ENCODE results near the gene SLC13A5. TPM values are rescaled to one million over a fixed set of nuclear protein-coding genes. Genes with fewer than 3 reads are reported as not detected.
A peak's percentile ranks its signal among the peaks of the same experiment; 100 is the strongest.

SLC13A5 gene
- polyA plus RNA-seq, 3 donors: not detected

- no peaks in the 10 kb centered on the region for H4K20me1 ChIP-seq (ENCODE audit: insufficient read depth, low read length)
- H3K36me3 ChIP-seq (replicated peaks in 1 of 2; ENCODE audit: control insufficient read depth in 1 of 2, insufficient read depth in 2 of 2, low read length in 2 of 2): no peaks in the 10 kb centered on the region
- H3K9me3 ChIP-seq (replicated peaks in 1 of 2; ENCODE audit: control insufficient read depth in 1 of 2, insufficient read depth in 1 of 2, low read length in 2 of 2): no peaks in the 10 kb centered on the region
- no peaks in the 10 kb centered on the region for H3K4me1 ChIP-seq (ENCODE audit: control insufficient read depth in 1 of 2, insufficient read depth in 2 of 2, low read length in 2 of 2)
- no peak overlapping the region for H3K27ac ChIP-seq (ENCODE audit: low read depth in 1 of 2, low read length in 2 of 2)
- Mint-ChIP-seq H3K27ac (no peak overlapping the region), H3K27me3 (ENCODE audit: low read depth in 3 of 3) (peaks cover 6 to 15% (median 9%) of the 10 kb centered on the region in 3 donors), H3K4me1 (no peaks in the 10 kb centered on the region), H3K4me3 (no peak overlapping the region), H3K9me3 (peaks cover 0 to 3% (median 1%) of the 10 kb centered on the region in 7 donors), H3K36me3 (no peaks in the 10 kb centered on the region)
- no peak overlapping the region for H3K4me3 ChIP-seq (replicated peaks in 1 of 3; ENCODE audit: low read depth in 2 of 3, low read length in 3 of 3)
- H3K9ac ChIP-seq (ENCODE audit: insufficient read depth, low read length, poor library complexity, severe bottlenecking): no peak overlapping the region
- H3K79me2 ChIP-seq (ENCODE audit: insufficient read depth, low read length): no peaks in the 10 kb centered on the region
- intact Hi-C loops (cut with micrococcal nuclease): no loop called here
- TF ChIP-seq CTCF (IDR thresholded peaks at IDR 0.05): no peak
- 78% methylated on average over 3 of the region's 4 CpGs for WGBS (ENCODE audit: insufficient coverage)
- no peak overlapping the region for H3K4me2 ChIP-seq (replicated peaks; ENCODE audit: extremely low read depth, low read length, poor library complexity, severe bottlenecking)
- H3K27me3 ChIP-seq (ENCODE audit: control insufficient read depth in 2 of 2, insufficient read depth in 2 of 2, low read length in 2 of 2): no peaks in the 10 kb centered on the region
- no peak for DNase-seq
- H2AFZ ChIP-seq (ENCODE audit: insufficient read depth, low read depth, low read length, poor library complexity, severe bottlenecking): no peak overlapping the region
Observed at GRCh38 chr17:6729531-6729930, 16.4 kb upstream of the SLC13A5 start.

- peak overlapping the region in 1 of 2 donors; percentile 30 for H3K4me3 Mint-ChIP-seq
- no peak overlapping the region for H3K27ac Mint-ChIP-seq
Observed at GRCh38 chr17:6724009-6724408, 10.8 kb upstream of the SLC13A5 start.

More at GRCh38 chr17:6724009-6724408, 10.8 kb upstream of the SLC13A5 start:
- intact Hi-C loops (cut with micrococcal nuclease): no loop called here
- no peaks in the 10 kb centered on the region for H3K79me2 ChIP-seq (ENCODE audit: insufficient read depth, low read length)
- H3K27ac ChIP-seq (ENCODE audit: low read depth in 1 of 2, low read length in 2 of 2): no peak overlapping the region
- 100% methylated on average over 3 of the region's 5 CpGs for WGBS (ENCODE audit: insufficient coverage)
- no peak for DNase-seq
- H3K36me3 ChIP-seq (replicated peaks in 1 of 2; ENCODE audit: control insufficient read depth in 1 of 2, insufficient read depth in 2 of 2, low read length in 2 of 2): no peaks in the 10 kb centered on the region
- H3K4me2 ChIP-seq (replicated peaks; ENCODE audit: extremely low read depth, low read length, poor library complexity, severe bottlenecking): no peak overlapping the region
- H3K9ac ChIP-seq (ENCODE audit: insufficient read depth, low read length, poor library complexity, severe bottlenecking): no peak overlapping the region
- no peak overlapping the region for H3K4me3 ChIP-seq (replicated peaks in 1 of 3; ENCODE audit: low read depth in 2 of 3, low read length in 3 of 3)
- H3K27me3 ChIP-seq (ENCODE audit: control insufficient read depth in 2 of 2, insufficient read depth in 2 of 2, low read length in 2 of 2): peaks cover 5 to 11% of the 10 kb centered on the region in 2 donors
- Mint-ChIP-seq H3K4me1 (no peaks in the 10 kb centered on the region), H3K9me3 (peaks cover 0 to 6% (median 0%) of the 10 kb centered on the region in 7 donors), H3K36me3 (no peaks in the 10 kb centered on the region), H3K27me3 (ENCODE audit: low read depth in 3 of 3) (peaks cover 19 to 48% (median 27%) of the 10 kb centered on the region in 3 donors)
- no peaks in the 10 kb centered on the region for H3K4me1 ChIP-seq (ENCODE audit: control insufficient read depth in 1 of 2, insufficient read depth in 2 of 2, low read length in 2 of 2)
- H2AFZ ChIP-seq (ENCODE audit: insufficient read depth, low read depth, low read length, poor library complexity, severe bottlenecking): no peak overlapping the region
- no peaks in the 10 kb centered on the region for H3K9me3 ChIP-seq (replicated peaks in 1 of 2; ENCODE audit: control insufficient read depth in 1 of 2, insufficient read depth in 1 of 2, low read length in 2 of 2)
- TF ChIP-seq CTCF (IDR thresholded peaks at IDR 0.05): no peak
- no peaks in the 10 kb centered on the region for H4K20me1 ChIP-seq (ENCODE audit: insufficient read depth, low read length)
